Inflammatory macrophage treated with lipopolysaccharide for 4 hours (primary cell): ENCODE results near the gene CLN5.
A peak's percentile ranks its signal among the peaks of the same experiment; 100 is the strongest.
"Not testable (repeated sequence)": the region's sequence is repeated elsewhere in the genome, so short reads cannot be mapped to it uniquely, and the experiment has no call there.

ENCODE experiments used
- DNase-seq: peaks from one replicate; pipeline ENCODE4 v3.0.0-alpha.2; 2020

The CLN5 gene

DNA sequence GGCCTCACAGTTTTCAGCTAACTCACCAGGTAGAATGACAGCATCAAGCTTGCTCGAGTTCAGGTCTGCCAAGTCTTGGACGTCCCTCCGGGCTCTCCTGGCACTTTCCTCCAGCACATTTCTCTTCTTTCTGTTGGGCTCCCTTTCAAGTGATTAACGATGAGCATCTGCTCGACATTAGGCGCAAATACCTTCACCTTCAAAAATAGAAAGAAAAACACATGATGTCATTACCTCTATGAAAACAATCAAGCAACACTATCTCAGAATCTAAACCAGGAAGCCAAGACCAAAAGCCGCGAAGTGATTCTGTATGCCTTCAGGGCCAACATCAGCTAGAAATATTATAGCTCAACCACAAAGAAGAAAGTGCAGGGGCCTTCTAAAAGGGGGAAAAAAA, 15.4 kb upstream of the CLN5 start:
- DNase-seq = no peak

DNA sequence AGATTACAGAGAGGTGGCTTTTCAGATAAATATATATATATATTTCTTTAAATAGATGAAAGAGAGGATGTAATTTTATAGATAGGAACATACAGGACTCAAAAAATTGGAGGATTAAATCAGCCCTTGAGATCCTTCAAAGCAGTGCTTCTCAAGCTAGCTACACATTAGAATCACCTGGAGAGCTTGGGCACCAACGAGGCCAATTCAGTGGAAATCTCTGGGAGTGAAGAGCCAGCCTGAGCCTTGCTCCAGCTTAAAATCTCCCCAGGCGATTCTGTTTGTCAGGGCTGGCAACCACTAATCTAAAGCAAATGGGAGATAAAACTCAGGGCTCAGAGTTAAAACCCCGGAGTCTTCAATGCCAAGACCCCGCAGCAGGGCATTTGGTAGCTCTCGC, 15.0 kb upstream of the CLN5 start:
- no peak for DNase-seq

DNA sequence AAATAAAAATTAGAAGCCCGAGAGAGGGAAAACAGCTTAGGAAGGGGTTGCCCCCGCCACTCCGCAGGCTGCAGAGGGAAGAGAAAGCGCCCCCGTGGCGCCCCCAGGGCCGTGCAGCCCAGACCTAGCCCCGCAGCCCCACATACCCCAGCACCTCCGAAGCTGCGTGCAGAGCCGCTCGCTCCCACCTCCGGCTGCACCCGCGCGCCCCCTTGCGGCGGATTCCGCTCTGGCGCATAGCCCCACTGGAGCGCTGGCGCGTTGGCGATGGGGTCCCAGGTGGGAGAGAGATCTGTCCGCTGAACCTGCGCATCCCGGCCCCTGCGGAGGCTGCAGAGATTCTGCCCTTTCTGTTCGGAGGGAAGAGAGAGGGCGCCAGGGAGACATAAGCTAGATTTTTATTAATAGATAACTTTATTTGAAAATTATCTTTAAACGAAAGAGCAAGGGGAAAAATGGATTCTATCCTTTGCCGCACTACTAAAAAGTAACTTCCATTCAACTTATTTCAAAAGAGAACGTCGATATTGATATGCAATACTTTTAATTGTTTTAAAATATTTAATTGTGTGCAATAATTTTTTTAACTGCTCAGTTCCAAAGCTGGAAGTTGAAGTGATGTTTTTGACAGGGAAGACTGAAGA, 11.7 kb upstream of the CLN5 start:
- DNase-seq = peak; percentile 70

DNA sequence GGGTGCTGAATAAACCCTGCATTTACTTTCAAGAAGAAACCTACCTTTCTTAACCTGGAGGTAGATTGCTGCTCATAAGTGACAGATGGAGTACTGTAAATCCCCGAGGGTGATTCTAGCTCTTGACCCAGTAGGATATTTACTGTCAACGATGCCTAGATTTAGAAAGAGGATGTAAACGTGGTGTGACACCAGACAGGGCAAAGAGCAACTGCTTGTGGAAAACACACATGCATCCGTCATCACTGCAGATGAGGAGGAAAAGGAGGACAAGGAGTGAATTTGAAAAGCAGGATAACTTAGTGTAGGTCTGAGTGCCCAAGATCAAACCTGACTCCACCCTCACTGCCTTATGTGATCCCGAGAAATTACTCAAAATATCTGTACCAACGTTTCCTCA, 9.8 kb upstream of the CLN5 start:
- DNase-seq = peak; percentile 20

DNA sequence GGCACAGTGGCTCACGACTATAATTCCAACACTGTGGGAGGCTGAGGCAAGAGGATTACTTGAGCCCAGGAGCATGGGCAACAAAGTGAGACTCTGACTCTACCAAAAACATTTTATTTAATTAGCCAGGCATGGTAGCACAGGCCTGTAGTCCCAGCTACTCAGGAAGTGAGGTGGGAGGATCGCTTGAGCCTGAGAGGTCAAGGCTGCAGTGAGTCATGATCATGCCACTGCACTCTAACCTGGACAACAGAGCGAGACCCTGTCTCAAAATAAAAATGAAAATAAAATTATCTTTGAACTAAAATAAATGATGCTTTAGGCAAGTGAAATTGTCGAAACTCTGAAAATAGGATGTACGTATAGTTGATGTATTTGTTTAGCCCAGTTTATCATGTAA, 8.2 kb upstream of the CLN5 start:
- DNase-seq = no peak

DNA sequence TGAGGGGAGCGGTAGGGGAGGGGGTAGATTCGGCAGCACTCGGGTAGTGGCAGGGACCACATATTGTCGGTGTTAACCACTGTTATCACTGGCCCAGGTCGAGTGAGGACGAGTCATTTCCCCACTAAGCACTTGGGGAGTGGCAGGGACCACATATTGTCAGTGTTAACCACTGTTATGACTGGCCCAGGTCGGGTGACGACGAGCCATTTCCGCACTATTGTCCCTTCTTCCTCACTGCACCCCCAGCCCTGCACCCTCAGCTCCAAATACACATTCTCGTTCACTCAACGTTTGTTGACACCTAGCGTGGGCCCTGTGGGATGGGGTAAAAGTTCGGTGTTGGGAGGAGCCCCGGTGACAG, 467 bp upstream of the CLN5 start:
- DNase-seq = peak; percentile 7

DNA sequence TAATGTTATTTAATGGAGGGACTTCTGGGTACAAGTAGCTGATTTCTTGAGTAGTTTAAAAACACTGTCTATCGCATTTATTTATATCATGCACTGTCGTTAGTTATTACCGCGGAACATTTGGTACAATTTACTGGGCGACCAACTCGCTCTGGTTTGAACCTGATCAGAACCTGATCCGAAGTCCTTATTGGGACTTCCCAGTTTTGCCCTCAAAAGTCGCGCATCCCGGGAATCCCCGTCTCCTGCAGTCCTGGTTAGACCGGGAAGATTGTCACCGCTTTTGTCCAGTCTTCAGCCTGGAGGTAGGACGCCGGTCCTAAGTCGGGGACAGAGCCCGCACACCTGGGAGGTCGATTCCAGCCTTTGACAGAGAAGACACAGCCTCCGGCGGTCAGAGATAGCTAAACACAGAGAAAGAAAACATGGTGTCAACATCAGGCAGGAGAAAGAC, 694 bp downstream of the CLN5 start:
- peak; percentile 39 for DNase-seq

DNA sequence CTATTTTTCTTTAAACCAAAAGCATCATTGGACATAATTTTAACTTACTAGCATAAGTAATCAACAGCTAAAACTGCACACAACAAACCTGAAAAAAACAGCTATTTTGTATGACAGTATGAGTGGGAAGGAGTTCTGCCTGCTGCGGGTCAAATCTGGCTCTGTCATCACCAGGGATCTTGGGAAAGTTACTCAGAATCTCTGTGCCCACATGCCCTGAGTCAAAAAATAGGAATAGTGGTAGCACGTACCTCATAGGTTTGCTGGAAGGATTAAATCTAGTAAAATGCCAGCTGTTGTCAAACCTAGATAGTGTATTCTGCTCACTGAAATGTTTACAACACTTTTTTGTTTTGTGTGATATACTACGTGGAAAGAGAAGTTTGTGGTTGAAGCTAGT, 1.1 kb downstream of the CLN5 start:
- DNase-seq = peak; percentile 69

DNA sequence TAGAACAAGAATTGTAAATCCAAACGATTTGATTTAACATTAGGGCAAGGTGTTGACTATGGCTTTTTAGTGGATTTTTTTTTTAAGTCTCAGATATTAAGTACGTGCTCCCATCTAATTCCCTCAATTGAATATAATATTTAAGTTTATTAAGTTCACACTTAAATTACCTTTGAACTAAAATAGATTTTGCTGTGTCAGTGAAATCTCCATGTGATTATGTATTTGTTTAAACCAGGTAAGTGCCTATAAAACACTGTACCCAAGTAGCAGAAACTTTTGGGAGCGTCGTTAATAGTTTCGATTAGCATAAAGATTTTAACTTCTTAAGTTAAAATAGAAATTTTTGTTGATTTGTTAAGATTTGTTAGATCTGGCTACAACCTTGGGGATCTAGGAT, 1.6 kb downstream of the CLN5 start:
- no peak for DNase-seq

DNA sequence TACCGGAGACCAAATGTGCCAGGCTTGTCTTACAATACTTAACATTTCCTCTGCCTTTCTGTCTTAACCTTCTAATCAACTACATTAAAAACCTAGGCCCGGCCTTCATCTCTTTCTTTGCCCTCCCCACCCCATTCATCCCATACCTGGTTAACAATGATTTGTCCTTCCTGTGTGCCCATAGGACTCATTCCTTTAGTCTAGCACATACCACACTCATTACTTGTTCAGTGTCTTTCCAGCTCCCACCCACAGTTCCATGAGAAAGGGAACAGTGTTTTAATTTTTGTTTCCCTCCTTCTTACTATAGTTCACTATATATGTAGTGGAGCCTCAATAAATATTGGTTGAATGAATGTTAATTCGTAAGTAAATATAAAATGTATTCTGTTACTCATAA, 2.4 kb downstream of the CLN5 start:
- DNase-seq = no peak

DNA sequence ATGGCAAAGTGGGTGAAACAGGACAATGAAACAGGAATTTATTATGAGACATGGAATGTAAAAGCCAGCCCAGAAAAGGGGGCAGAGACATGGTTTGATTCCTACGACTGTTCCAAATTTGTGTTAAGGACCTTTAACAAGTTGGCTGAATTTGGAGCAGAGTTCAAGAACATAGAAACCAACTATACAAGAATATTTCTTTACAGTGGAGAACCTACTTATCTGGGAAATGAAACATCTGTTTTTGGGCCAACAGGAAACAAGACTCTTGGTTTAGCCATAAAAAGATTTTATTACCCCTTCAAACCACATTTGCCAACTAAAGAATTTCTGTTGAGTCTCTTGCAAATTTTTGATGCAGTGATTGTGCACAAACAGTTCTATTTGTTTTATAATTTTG, 8.6 kb downstream of the CLN5 start:
- DNase-seq = no peak

DNA sequence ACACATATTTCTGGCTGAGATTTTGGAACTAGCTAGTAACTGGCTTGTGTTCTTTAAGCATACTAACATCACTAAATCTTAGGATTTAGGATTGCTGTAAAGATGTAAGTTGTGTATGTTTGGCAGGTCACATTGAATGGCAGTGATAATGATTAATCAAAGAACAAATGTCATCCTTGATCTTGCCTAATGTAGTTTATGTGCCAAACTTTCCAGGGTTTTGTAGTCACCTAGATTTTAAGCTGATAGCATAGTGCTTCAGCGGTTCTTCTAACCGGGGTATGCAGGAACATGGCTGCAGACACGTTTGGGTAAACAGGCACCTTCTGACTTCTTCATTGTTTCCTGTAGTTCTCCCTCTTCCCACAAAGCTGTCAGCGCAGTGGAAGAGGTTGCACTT, 9.7 kb downstream of the CLN5 start:
- DNase-seq = no peak

DNA sequence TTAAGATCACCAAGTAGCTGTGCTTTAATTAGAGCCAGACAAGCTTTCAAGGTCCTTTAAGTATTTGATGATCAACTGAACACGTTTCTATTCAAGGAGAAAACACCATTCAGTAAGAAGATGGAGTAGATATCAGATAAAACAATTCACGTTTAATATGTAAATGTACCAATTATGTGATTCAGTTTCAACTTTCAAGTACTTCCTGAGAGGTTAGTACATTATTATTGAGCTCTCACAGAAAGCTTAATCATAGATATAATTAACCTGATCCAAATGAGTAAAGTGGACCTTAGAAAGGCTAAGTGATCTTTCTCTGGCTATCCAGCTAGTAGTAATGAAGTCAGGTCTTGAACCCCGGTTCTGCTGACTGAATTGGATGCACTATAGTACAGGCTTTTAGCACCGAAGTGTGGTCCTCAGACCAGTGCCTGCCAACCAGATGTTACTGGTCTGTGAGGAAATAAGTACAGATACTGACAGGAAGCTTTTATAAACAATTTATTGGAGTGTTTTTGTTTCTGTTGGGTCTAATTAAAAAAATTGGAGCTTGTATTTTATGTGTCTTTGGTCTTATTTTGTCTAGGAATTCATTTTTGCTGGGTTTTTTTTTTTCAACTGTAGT, 10.2 kb downstream of the CLN5 start:
- DNase-seq = no peak

DNA sequence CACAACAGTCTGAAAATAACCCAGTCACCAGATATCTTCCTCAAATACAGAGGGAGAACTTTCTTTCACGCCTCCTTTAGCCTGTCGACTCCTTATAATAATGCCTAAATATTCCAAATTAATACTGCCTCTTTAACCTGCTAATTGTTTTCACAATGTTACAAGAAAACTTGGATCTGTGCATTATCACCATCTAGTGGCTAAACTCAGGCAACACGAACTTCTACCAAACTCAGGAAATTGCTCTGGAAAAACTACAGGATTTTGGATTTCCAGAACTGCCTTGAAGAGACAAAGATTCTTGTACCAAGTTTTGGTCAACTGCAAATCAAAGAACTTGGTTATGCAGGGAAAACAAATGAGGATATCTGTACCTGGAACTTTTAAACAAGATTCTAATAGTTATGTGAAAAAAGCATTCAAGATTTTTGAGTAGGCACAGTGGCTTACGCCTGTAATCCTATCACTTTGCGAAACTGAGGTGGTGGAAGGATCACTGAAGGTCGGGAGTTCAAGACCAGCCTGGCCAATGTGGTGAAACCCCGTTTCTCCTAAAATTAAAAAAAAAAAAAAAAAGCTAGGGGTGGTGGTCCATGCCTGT, 10.8 kb downstream of the CLN5 start:
- DNase-seq = peak; percentile 25

DNA sequence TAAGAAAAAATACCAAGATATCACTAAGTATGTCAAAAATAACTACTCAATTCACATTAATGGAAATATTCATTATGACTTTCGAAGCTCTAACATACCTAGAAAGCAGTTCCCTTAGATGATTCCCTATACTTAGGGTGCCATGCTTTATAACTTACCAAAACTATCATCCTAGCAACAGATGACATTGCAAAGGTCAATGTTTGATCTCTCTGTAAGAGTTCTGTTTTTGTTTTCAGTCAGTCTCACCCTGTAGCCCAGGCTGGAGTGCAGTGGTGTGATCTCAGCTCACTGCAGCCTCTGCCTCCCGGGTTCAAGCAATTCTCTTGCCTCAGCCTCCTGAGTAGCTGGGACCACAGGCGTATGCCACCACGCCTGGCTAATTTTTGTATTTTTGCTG, 16.5 kb downstream of the CLN5 start:
- not testable (repeated sequence) for DNase-seq

DNA sequence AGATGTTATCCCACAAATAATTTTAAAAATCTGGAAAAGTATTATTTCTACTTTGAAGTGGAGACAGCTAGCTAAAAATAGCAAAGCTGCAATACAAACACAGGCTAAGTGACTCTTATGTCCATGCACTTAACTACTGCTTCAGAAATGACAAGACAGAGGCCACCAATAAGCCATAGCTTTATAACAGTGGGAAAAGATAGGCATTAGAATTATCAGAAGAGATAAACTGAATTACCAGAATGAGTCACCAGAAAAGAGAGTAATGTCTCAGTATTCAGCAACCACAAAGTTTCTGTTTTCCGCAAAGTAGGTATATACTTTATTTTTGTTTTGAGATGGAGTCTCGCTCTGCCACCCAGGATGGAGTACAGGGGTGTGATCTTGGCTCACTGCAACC, 17.1 kb downstream of the CLN5 start:
- DNase-seq = no peak

DNA sequence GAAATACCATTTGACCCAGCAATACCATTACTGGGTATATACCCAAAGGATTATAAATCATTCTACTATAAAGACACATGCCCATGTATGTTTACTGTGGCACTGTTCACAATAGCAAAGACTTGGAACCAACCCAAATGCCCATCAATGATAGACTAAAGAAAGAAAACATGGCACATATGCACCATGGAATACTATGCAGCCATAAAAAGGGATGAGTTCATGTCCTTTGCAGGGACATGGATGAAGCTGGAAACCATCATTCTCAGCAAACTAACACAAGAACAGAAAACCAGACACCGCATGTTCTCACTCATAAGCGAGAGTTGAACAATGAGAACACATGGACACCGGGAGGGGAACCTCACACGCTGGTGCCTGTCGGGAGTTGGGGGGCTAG, 17.8 kb downstream of the CLN5 start:
- DNase-seq = not testable (repeated sequence)

DNA sequence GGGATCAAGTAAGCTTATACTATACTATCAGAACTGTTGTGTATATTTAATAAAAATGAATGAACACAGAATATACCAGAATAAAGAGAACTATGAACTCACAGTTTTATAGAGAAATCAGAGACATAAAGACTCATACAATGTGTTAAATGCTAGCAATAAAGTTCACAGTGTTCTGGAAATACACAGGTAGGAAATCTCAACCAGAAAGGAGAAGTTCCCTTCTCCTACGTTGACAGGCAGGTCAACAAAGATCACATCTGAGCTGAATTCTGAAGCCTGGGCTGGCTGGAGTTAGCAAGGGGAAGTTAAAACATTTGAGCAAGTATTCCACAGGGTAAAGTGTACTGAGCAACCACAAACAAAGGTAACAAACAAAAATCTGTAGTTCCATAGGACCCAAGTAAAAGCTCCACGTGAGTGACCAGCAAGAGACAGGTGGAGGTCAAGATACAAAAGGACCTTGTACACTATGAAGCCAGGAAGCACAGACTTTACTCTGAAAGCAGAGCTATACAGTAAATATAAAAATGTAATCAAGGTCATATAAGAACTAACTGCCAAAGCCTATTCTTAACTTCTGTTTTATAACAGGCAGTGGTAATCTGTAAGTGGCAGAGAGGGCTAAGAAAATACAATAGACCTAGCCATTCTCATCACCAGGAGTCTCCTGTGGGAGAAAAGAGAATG, 22.1 kb downstream of the CLN5 start:
- no peak for DNase-seq

DNA sequence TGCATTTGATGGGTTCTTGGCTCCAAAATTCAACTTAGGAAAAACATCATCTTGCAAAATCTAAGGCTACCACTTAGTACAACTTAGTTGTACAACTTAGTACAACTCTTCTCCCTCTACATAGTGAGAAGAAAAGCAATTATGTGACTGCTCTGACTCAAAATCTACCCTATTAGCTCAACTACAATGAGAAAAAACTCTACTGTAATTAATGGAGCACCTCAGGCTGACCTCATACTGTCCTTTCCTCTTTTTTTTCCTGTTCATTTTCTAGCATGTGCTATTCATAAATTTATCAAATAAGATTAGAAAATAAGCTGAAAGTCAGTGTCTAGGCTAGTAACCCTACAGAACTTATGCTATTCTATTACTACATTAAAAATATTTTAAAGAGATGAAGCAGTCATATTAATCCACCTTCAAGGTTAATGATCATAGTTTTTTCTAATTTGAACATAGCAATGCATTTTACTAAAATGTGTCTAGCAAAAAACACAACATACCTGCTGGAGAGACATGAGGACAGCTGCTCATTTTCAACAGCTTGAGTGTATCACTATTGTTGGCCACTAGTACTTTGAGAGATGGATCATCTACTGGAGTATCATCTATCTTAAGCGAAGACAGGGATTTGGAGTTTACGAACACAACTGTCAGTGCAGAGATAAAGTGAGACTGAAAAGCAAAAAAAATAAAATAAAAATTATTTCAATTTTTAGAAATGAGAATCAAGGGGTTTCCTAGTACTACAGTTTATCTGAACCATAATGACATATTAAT, 23.2 kb downstream of the CLN5 start:
- DNase-seq = no peak

DNA sequence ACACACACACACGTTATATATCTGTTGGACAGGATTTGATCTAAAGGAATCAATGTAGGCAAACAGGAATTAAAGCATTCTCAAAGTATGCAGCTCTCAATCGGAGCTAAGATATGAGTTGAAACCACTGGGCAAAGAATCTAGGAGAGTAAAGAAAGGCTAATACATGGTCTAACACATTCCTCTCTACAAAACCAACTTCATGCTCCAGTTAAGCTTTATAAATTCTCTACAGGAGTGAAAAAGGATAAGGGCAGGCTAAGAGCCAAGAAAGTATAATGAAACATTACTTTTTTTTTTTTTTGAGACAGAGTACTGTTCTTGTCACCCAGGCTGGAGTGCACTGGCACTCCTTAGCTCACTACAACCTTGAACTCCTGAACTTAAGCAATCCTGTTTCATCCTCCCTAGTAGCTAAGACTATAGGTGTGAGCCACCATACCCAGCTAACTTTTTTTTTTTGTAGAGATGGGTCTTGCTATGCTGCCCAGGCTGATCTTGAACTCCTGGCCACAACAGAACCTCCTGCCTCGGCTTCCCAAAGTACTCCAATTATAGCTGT, 24.5 kb downstream of the CLN5 start:
- no peak for DNase-seq

DNA sequence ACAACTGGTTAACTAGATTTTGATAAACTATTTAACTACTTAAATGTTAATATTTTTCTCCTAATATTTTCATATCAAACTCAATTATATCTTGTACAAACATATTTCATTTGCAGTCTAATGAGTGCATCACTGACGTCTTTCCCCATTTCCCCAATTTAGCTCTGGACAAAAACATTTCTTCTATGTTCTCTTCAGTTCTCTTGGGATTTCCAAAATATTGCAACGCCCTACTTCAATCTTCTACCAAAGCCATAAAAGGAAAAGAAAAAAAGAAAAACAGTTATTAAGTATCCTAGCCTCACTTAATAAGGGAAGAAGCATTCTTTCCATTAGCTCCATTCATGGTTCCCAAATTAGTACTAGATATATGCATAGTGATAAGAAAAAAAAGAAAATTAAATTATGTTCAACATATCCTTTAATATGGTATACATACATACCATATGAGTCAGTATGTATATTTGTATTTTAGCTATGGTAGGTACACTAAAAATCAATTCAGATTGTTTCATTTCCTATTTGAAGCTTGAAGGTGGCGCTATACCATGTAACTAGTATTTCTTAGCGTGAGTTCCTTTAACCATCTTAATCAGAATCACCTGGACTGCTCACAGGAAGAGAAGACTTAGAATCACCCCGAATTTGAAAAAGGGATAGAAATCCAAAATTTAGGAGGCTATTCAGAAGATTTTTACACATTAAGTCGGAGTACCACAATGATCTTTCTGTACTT, 25.2 kb downstream of the CLN5 start:
- peak; percentile 84 for DNase-seq

DNA sequence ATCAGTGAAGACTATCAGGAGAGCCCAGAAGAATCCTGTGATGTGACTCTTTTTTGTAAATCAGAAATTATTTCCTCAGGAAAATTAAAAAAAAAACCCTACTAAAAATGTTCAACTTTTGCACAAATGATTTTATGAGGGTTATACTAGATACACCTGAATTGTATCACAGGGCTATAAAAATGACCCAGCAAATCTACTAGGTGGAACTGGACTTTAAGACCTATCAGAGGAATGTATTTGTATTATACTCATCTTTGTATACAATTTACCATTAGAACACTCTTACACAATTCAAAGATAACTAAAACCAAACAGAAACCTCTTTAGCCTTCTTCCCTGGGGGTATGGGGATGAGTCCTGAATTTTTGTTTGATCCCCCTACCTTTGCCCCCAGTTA, 27.9 kb downstream of the CLN5 start:
- no peak for DNase-seq
